ENCODE data around the gene POLN. TPM values are rescaled to one million over a fixed set of nuclear protein-coding genes. Genes with fewer than 3 reads are reported as not detected.

The POLN gene
- total and polyA plus RNA-seq, 2 of the 4 experiments (the other 2 are of a cell fraction), result 0.63 to 0.72 TPM

GRCh38 chr4:2270341-2271165, 28.6 kb upstream of the POLN start:
- Histone ChIP-seq H2AK9ac (replicated peaks; ENCODE audit: low read depth, low read length, poor library complexity) (no peak overlapping the region), H2AFZ (replicated peaks; ENCODE audit: low read length, poor library complexity) (no peak overlapping the region), H3K14ac (replicated peaks; ENCODE audit: low read depth, low read length) (no peak overlapping the region), H2BK120ac (ENCODE audit: low read depth, low read length) (no peak overlapping the region), H3K56ac (ENCODE audit: extremely low read depth, insufficient read depth, low read length) (no peak overlapping the region), H3K27me3 (ENCODE audit: control insufficient read depth, insufficient read depth, low read length) (peaks cover 2% of the 10 kb centered on the region; the same call in 1 of the 2 replicates), H4K20me1 (ENCODE audit: insufficient read depth, low read length) (no peaks in the 10 kb centered on the region), H4K8ac (ENCODE audit: low read depth in 2 of 2, low read length in 2 of 2) (no peak overlapping the region), H3K4me1 (ENCODE audit: control insufficient read depth, insufficient read depth, low read length) (peaks cover 3% of the 10 kb centered on the region; the same call in 1 of the 2 replicates), H3K4ac (ENCODE audit: low read depth, low read length) (no peak overlapping the region), H3K9ac (ENCODE audit: low read depth, low read length) (no peak overlapping the region), H3K18ac (ENCODE audit: low read depth, low read length) (no peak overlapping the region), H4K91ac (ENCODE audit: insufficient read depth, low read depth, low read length) (no peak overlapping the region), H3K4me3 (ENCODE audit: insufficient read depth, low read depth, low read length) (no peak overlapping the region), H3K23ac (ENCODE audit: low read depth, low read length) (no peak overlapping the region), H2BK5ac (ENCODE audit: low read depth, low read length, poor library complexity, severe bottlenecking) (no peak overlapping the region), H3K9me3 (ENCODE audit: control insufficient read depth, insufficient read depth, low read length) (no peaks in the 10 kb centered on the region), H3K9me1 (ENCODE audit: insufficient read depth, low read length) (no peaks in the 10 kb centered on the region), H3K27ac (ENCODE audit: insufficient read depth, low read length) (no peak overlapping the region), H2AK5ac (ENCODE audit: low read depth, low read length) (no peak overlapping the region), H2BK15ac (ENCODE audit: low read depth, low read length) (no peak overlapping the region), H3K36me3 (ENCODE audit: control insufficient read depth, insufficient read depth, low read length) (no peaks in the 10 kb centered on the region), H4K5ac (ENCODE audit: low read depth, low read length) (no peak overlapping the region), H3K4me2 (ENCODE audit: low read depth, low read length) (no peak overlapping the region), H3K79me1 (ENCODE audit: low read depth in 1 of 2, low read length in 2 of 2) (no peaks in the 10 kb centered on the region), H2BK20ac (ENCODE audit: low read depth, low read length) (no peak overlapping the region)
- CTCF ChIA-PET, result no interaction called here
- no TSS peak for BruUV-seq (replicated peaks)
- TF ChIP-seq NFE2L2 (IDR thresholded peaks at IDR 0.05; ENCODE audit: low read depth, low read length), result no peak
- TF ChIP-seq RFX5 (IDR thresholded peaks at IDR 0.05; ENCODE audit: low read depth, low read length), result no peak
- no peak for TF ChIP-seq CTCF (conservative IDR thresholded peaks at IDR 0.05; ENCODE audit: low read depth, low read length)
- TF ChIP-seq USF2 (IDR thresholded peaks at IDR 0.05; ENCODE audit: low read depth, low read length), result no peak
- TF ChIP-seq ELK1 (IDR thresholded peaks at IDR 0.05; ENCODE audit: borderline replicate concordance, low read depth, low read length), result no peak
- no peak for TF ChIP-seq FOS (IDR thresholded peaks at IDR 0.05; ENCODE audit: low read depth, low read length)
- TF ChIP-seq RAD21 (IDR thresholded peaks at IDR 0.05; ENCODE audit: low read length), result no peak
- no peak for TF ChIP-seq RCOR1 (IDR thresholded peaks at IDR 0.05; ENCODE audit: insufficient replicate concordance, low read length)
- TF ChIP-seq MXI1 (IDR thresholded peaks at IDR 0.05; ENCODE audit: borderline replicate concordance, low read depth, low read length), result no peak
- no peak for TF ChIP-seq BHLHE40 (IDR thresholded peaks at IDR 0.05; ENCODE audit: low read depth, low read length)
- no peak for TF ChIP-seq MAZ (IDR thresholded peaks at IDR 0.05; ENCODE audit: borderline replicate concordance, low read depth, low read length)
- TF ChIP-seq MAFK (IDR thresholded peaks at IDR 0.05; ENCODE audit: low read depth, low read length), result no peak
- TF ChIP-seq CEBPB (IDR thresholded peaks at IDR 0.05; ENCODE audit: low read depth, low read length), result no peak
- no peak for TF ChIP-seq SMC3 (IDR thresholded peaks at IDR 0.05; ENCODE audit: low read depth, low read length)
- TF ChIP-seq POLR2A (IDR thresholded peaks at IDR 0.05; ENCODE audit: low read depth, low read length), result no peak
- intact Hi-C loops (cut with micrococcal nuclease) (no loop called here), in situ Hi-C loops (cut with MboI; ENCODE audit: low sequenced_read_pairs) (no loop called here), dilution Hi-C loops (cut with HindIII; ENCODE audit: low sequenced_read_pairs, unreplicated experiment) (no loop called here)
- ATAC-seq (ENCODE audit: low read depth), result no peak
- POLR2A ChIA-PET (ENCODE audit: unreplicated experiment), result no interaction called here
- WGBS, 2 experiments (ENCODE audit: extremely low coverage in 2 of 2, insufficient read length in 1 of 2), result 74% methylated on average over 15 of the region's 34 CpGs; no CpG with 5 or more reads in 1 of the 2 experiments
- DNase-seq, result no peak

Measured in IMR-90 (cell line).